Motor neuron (in vitro differentiated cells): ENCODE results near the gene TSPEAR. TPM values are rescaled to one million over a fixed set of nuclear protein-coding genes. Genes with fewer than 3 reads are reported as not detected.

Experiments used
- ATAC-seq, 8 experiments: fragments of 200-7000 bp; cut with Tn5 transposase; replicated peaks in 6 of 8; 2 replicates each; pipeline ENCODE4 v1.8.0; 2021; ENCODE audit warnings: mild to moderate bottlenecking in 8 of 8, moderate library complexity in 8 of 8
- H3K27ac ChIP-seq, 2 donors: fragments of 250-450 bp; sonication (Bioruptor Pico); 2 replicates each; pipeline ENCODE4 v1.9.0; 2021; ENCODE audit warnings: antibody characterized with exemption in 2 of 2, mild to moderate bottlenecking in 2 of 2, moderate library complexity in 1 of 2
- H3K4me1 ChIP-seq, 2 donors: fragments of 250-450 bp; sonication (Bioruptor Pico); replicated peaks in 1 of 2; 2 replicates each; pipeline ENCODE4 v1.6.1; 2021; ENCODE audit warnings: antibody characterized with exemption in 2 of 2, mild to moderate bottlenecking in 2 of 2, moderate library complexity in 1 of 2
- H3K4me3 ChIP-seq, 5 donors: fragments of 250-450 bp; sonication (Bioruptor Pico); 2 replicates each; pipeline ENCODE4 v1.9.0; 2021; ENCODE audit warnings: antibody characterized with exemption in 5 of 5, mild to moderate bottlenecking in 5 of 5, moderate library complexity in 4 of 5
- WGBS, 10 experiments: fragments of 450-650 bp; shearing (Covaris generic); methylation state at CpG; one replicate each; pipeline ENCODE4 v1.0.0; 2022; 5-methylcytosine and 5-hydroxymethylcytosine counted together
- in situ Hi-C, 9 experiments: fragments of 400-800 bp; cut with MboI; loops; one replicate each; pipeline ENCODE4 v1.15.0; 2021; ENCODE audit warnings: low sequenced_read_pairs in 9 of 9, low pct_unique_long_range_greater_than_20kb in 2 of 9; ENCODE audit not compliant: unreplicated experiment in 9 of 9
- total RNA-seq, 8 experiments: library from RNA; unstranded; fragments of 300-600 nt; gene quantifications; 2 replicates each; pipeline versions ENCODE4 v1.2.3 to v1.2.4, GENCODE V29; 2022

TSPEAR gene
- total RNA-seq, 8 experiments from 2014 or later, result 0.21 to 0.66 (median 0.31) TPM; not detected in 1

DNA sequence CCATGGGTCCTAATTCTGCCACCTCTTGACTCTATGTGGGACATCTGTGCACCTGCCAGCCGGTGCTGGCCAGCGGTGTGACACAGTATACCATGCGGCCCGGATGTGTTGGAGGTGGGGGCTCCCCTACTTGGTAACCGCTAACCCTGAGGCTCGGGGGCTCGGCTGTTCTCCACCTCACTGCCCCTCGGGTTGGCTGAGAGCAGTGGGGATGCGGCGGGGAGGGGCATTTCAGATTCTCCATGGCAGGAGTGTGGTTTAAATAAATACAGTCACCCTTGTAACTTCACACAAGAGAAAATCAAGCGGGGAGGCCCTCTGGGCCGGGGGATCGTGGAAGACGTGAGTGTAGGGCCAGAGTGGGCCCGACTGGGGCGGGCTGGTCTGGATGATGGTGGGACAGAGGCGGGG, 182.4 kb downstream of the TSPEAR start:
- WGBS, 10 experiments, result 0 to 100% (median 81%) methylated on average over 1 to 6 of the region's 17 CpGs; no CpG with 5 or more reads in 5 of the 10 experiments

GRCh38 chr21:44528634-44528995, 182.8 kb downstream of the TSPEAR start:
- no peaks in the 10 kb centered on the region for H3K4me1 ChIP-seq
- ATAC-seq, result no peak
- 17 to 100% (median 84%) methylated on average over 1 to 6 of the region's 10 CpGs; no CpG with 5 or more reads in 3 of the 10 experiments for WGBS, 10 experiments
- H3K27ac ChIP-seq, result no peak overlapping the region
- no peak overlapping the region for H3K4me3 ChIP-seq
- in situ Hi-C loops, result no loop called here

More for the DNA sequence above, 182.4 kb downstream of the TSPEAR start:
- H3K4me3 ChIP-seq, result no peak overlapping the region
- ATAC-seq, result no peak
- no peaks in the 10 kb centered on the region for H3K4me1 ChIP-seq
- in situ Hi-C loops, result no loop called here
- H3K27ac ChIP-seq, result no peak overlapping the region

GRCh38 chr21:44527983-44528633, 183.3 kb downstream of the TSPEAR start:
- no peaks in the 10 kb centered on the region for H3K4me1 ChIP-seq
- H3K4me3 ChIP-seq, result no peak overlapping the region
- 0 to 100% (median 92%) methylated on average over 2 to 7 of the region's 18 CpGs; no CpG with 5 or more reads in 5 of the 10 experiments for WGBS, 10 experiments
- in situ Hi-C loops, result no loop called here
- no peak for ATAC-seq
- H3K27ac ChIP-seq, result no peak overlapping the region

DNA sequence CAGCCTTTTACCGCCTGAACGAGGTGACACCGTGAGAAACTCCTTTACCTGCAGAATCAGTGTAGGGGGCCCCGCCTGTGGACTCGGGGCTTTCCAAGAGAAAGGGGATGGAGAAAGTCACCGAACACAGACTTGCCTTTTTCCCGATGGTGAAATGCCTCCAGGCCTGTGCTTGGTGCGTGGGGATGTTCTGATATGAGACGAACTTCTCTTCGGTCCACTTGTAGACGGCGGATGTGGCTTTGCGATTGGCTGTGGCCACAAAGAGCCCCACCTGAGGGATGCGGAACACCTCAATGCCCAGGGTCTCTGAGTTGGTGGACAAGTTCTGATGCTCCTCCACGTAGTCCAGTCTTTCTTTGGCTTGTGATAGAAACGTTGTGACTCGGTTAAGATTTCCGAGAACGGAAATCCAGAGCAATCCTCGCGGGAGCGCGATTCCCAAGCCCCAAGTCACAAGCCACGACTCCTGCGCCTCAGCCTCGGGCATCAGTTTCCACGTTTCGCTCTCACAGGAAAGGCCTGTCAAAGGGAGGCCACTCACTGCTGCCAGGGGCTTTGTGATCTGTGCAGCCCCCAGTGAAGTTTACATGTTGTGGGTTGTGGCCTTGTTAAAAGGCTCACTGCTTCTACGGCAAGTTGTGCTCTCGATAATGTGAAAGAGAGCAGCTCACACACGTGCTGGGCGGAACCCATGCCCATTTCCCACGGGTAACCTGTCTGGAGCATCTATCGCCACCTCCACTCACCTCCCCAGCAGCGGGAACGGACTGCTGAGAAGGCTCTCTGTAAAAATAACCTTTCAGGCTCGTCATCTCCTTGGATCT, 184.0 kb downstream of the TSPEAR start:
- H3K4me1 ChIP-seq, result no peaks in the 10 kb centered on the region
- no peak for ATAC-seq
- no peak overlapping the region for H3K27ac ChIP-seq
- no peak overlapping the region for H3K4me3 ChIP-seq
- 23 to 95% (median 73%) methylated on average over 2 to 17 of the region's 37 CpGs; no CpG with 5 or more reads in 2 of the 10 experiments for WGBS, 10 experiments
- in situ Hi-C loops, result no loop called here

DNA sequence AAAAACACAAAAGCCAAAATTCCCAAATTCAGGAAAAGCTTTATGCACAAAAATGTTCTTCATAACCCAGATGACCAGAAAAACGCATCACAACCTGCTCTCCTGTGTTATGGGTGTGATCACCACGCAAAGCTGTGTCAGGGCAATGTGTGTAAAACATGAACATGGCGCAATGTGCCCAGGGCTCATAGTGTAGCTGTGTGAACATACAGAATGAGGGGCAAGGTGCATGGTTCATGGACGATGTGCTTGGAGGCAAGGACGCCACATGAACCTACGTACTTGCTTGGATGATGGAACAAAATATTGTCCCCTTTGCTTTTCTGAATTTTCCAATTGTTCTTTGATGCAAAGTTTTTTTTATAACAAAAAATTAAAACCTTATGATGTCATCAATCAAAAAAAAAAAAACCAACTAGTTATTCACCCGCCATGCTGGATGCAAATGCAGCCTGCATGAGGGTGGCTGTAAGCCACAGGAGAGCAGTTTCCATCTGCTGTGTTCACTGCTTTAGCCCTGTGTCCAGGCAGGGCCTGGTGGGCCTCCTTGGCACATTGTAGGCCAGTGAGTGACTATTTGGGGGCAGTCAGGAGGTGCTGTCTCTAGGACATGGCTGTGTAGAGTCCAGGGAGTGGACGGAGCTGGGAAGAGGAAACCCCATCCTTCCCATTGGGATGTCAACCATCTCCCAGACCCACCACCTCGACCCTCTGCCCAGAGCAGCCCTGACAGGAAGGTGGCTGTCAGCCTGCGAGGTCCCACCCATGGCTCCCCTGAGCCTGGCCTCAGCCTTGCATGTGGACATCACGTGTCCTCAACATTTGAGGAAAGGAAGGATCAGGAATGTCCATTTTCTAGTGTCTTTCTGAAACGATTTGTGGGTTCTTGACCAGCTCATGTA, 185.0 kb downstream of the TSPEAR start:
- Histone ChIP-seq H3K4me1 (no peaks in the 10 kb centered on the region), H3K4me3 (no peak overlapping the region), H3K27ac (no peak overlapping the region)
- 36 to 94% (median 79%) methylated on average over 1 to 9 of the region's 12 CpGs; no CpG with 5 or more reads in 1 of the 10 experiments for WGBS, 10 experiments
- ATAC-seq, result no peak
- in situ Hi-C loops, result no loop called here

DNA sequence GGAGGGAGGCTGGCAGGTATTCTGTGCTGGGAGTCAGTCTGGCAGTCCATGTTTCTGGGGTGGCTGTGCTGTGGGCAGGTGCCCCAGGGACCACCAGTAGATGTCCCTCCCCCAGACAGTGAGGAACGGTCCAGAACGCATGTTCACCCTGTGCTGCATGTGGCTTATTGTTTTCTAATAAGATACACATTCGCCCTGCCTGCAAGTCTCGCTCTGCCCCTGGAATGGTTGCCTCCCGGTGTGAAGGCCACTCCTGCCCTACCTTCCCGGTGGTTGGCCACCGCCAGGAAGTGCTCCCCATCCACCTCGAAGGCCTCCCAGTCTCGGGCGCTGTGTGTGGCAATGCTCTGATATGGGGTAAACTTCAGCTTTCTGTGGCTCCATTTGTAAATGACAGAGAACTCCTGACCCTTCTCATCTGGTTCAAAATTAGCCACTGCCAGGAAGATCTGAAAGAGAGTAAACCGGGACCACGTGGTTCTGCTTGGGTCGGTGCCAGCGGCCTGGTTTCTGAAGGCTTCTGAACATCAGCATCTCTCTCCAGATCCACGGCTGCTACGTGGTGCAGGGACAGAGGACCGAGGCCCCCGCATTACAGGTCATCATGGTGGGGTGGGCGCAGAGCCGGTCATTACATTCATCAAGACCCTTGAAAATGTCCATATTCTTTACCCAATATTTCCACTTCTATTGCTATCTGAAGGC, 185.8 kb downstream of the TSPEAR start:
- WGBS, 10 experiments, result 31 to 95% (median 81%) methylated on average over 4 to 14 of the region's 20 CpGs; no CpG with 5 or more reads in 4 of the 10 experiments
- no peak overlapping the region for H3K4me3 ChIP-seq
- in situ Hi-C loops, result no loop called here
- H3K4me1 ChIP-seq, result no peaks in the 10 kb centered on the region
- no peak for ATAC-seq
- H3K27ac ChIP-seq, result no peak overlapping the region

DNA sequence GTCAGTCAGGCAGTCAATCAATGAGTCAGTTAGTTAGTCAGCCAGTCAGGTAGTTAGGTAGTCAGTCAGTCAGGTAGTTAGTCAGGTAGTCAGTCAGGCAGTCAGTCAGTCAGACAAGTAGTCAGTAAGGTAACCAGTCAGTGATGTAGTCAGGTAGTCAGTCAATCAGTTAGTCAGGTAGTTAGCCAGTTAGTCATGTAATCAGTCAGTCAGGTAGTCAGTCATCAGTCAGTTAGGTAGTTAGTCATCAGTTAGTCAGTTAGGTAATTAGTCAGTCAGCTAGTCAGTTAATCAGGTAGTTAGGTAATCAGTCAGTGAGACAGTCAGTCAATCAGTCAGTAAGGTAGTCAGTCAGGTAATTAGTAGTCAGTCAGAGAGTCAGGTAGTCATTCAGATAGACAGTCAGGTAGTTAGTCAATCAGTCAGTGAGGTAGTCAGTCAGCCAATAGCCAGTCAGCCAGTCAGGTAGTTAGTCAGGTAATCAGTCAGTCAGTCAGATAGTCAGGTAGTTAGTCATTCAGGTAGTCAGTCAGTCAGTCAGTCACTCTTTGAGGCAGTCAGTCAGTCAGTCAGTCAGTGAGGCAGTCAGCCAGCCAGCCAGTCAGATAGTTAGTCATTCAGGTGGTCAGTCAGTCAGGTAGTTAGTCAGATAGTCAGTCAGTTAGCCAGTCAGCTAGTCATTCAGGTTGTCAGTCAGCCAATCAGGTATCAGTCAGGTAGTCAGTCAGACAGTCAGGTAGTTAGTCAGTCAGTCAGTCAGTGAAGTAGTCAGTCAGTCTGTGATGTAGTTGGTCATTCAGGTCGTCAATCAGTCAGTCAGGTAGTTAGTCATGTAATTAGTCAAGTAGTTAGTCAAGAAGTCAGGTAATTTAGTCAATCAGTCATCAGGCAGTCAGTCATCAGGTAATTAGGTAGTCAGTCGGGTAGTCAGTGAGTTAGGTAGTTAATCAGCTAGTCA, 186.7 kb downstream of the TSPEAR start:
- in situ Hi-C loops, result loop anchor here in 4 of 9 experiments (25.0 kb wide), 1 partner anchor 263 kb away; no protein-coding TSS in a partner anchor
- WGBS, 10 experiments, result 0 to 61% (median 50%) methylated on average over 1 to 2 of the region's 2 CpGs; no CpG with 5 or more reads in 4 of the 10 experiments
- ATAC-seq, result no peak
- H3K4me1 ChIP-seq, result no peaks in the 10 kb centered on the region
- no peak overlapping the region for H3K27ac ChIP-seq
- no peak overlapping the region for H3K4me3 ChIP-seq

GRCh38 chr21:44523567-44524413, 187.6 kb downstream of the TSPEAR start:
- no peak for ATAC-seq
- no peak overlapping the region for H3K27ac ChIP-seq
- H3K4me3 ChIP-seq, result no peak overlapping the region
- 0 to 80% (median 63%) methylated on average over 1 of the region's 1 CpG; no CpG with 5 or more reads in 6 of the 10 experiments for WGBS, 10 experiments
- peaks cover 0 to under 1% of the 10 kb centered on the region in 2 donors for H3K4me1 ChIP-seq
- in situ Hi-C loops, result loop anchor here in 4 of 9 experiments (25.0 kb wide), 1 partner anchor 264 kb away; no protein-coding TSS in a partner anchor

GRCh38 chr21:44522753-44523204, 188.6 kb downstream of the TSPEAR start:
- in situ Hi-C loops, result loop anchor here in 4 of 9 experiments (25.0 kb wide), 1 partner anchor 265 kb away; no protein-coding TSS in a partner anchor
- Histone ChIP-seq H3K27ac (no peak overlapping the region), H3K4me3 (no peak overlapping the region), H3K4me1 (peaks cover 0 to 5% of the 10 kb centered on the region in 2 donors)
- no peak for ATAC-seq
- WGBS, 10 experiments, result no CpG with 5 or more reads among the region's 1 CpG

DNA sequence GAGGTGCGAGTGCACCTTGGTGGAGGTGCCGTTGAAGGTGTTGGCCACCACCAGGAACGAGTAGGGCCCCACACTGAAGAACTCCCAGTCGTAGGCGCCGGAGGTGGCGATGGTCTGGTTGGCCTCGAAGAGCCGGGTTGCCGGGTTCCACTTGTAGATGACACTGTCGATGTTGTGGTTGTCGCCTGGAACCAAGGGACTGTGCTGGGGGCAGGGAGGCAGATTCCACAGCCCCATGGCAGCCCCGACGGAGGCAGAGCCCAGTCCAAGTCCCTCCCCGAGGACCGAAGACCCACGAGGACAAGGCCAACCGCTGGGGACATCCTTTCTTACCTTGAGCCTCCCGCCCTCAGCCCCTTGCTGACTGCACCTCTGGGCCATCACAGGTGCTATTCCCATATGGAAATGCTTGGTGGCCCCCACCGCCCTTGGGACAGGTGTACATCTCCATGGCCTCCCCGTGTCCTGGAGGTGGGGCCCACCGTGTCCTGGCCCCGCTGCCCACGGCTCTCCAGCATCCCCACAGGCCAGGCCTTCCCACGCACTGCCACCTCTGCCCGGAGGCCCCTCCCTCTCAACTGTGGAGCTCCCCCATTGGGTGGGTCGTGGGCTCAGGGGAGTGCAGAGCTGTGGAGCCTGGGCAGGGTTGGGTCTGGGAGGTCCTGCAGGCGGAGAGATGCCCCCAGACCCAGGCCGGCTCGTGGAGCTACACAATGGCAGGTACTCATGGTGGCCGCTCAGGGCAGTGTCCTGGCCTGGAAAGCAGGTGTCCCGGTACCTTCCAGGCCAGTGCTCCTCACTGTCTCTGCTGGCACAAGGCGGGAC, 189.2 kb downstream of the TSPEAR start:
- in situ Hi-C loops, result loop anchor here in 4 of 9 experiments (25.0 kb wide), 1 partner anchor 265 kb away; no protein-coding TSS in a partner anchor
- WGBS, 10 experiments, result 80 to 88% methylated on average over 2 to 10 of the region's 33 CpGs; no CpG with 5 or more reads in 8 of the 10 experiments
- Histone ChIP-seq H3K4me1 (peaks cover 0 to 5% of the 10 kb centered on the region in 2 donors), H3K4me3 (no peak overlapping the region), H3K27ac (no peak overlapping the region)
- ATAC-seq, result peak in 1 of 8 experiments; percentile 24
